OCI-LY7 (cell line): ENCODE results near the gene UTP14A.

Experiments
- EZH2phosphoT487 ChIP-seq: fragments of 200-600 bp; sonication (generic); IDR thresholded peaks from 2 replicates; pipeline ENCODE4 v1.6.1; 2018; ENCODE audit warnings: low read depth, borderline replicate concordance, mild to moderate bottlenecking, mixed run types, antibody characterized with exemption, low read length, moderate library complexity, mixed read lengths
- TF ChIP-seq, protein P1 (sequence below): fragments of 200-600 bp; sonication (generic); conservative IDR thresholded peaks from 2 replicates; pipeline ENCODE4 v1.5.1; 2014; ENCODE audit warnings: mild to moderate bottlenecking, antibody characterized with exemption, low read length, moderate library complexity, mixed read lengths

- TF ChIP-seq, protein P1, sequence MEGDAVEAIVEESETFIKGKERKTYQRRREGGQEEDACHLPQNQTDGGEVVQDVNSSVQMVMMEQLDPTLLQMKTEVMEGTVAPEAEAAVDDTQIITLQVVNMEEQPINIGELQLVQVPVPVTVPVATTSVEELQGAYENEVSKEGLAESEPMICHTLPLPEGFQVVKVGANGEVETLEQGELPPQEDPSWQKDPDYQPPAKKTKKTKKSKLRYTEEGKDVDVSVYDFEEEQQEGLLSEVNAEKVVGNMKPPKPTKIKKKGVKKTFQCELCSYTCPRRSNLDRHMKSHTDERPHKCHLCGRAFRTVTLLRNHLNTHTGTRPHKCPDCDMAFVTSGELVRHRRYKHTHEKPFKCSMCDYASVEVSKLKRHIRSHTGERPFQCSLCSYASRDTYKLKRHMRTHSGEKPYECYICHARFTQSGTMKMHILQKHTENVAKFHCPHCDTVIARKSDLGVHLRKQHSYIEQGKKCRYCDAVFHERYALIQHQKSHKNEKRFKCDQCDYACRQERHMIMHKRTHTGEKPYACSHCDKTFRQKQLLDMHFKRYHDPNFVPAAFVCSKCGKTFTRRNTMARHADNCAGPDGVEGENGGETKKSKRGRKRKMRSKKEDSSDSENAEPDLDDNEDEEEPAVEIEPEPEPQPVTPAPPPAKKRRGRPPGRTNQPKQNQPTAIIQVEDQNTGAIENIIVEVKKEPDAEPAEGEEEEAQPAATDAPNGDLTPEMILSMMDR, result no peak
- TF ChIP-seq EZH2phosphoT487, result no peak
Measured at GRCh38 chrX:129932821-129933321, 26.9 kb downstream of the UTP14A start.
